Activated T-cell treated with anti-CD3 and anti-CD28 coated beads for 1 hour (primary cell): ENCODE measurements around the gene XXYLT1.
"Not testable (repeated sequence)": the region's sequence is repeated elsewhere in the genome, so short reads cannot be mapped to it uniquely, and the experiment has no call there.

Experiments
- DNase-seq: peaks from one replicate; pipeline ENCODE4 v3.0.0-alpha.2; 2020; ENCODE audit warnings: low read depth

Gene XXYLT1

GRCh38 chr3:195063581-195064193 is 207.3 kb downstream of the XXYLT1 start:
- no peak for DNase-seq

DNA sequence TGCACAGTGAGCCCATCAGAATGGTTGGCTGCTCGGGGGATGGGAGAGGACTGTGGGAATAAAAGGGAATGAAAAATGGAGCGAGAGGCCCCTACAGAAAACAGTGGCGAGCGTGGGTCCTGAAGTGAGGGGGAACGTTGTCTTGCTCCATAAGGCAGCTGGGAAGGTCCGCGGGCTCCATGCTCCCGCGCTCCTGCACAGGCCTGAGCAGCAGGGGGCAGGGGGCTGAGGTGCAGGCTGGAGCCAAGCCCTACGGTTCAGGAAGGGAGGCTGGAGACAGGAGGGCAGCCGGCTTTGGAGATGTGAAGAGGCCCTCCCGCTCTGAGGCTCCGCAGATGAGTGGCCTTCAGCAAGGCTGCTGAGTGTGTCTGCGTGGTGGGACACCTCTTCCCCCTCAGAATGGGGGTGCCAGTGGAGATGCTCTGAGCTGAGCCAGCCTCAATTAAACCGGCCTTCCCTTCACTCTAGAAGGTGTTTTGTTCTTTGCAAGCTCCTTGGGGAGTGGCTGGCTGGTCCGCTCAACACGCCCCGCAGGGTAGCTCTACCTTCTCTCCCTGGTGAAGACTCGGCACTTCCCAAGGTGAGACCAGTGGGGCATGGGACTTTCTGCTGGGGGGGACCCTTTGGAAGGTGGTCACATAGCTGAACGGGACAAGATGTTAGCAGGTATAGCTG is 208.0 kb downstream of the XXYLT1 start:
- no peak for DNase-seq

DNA sequence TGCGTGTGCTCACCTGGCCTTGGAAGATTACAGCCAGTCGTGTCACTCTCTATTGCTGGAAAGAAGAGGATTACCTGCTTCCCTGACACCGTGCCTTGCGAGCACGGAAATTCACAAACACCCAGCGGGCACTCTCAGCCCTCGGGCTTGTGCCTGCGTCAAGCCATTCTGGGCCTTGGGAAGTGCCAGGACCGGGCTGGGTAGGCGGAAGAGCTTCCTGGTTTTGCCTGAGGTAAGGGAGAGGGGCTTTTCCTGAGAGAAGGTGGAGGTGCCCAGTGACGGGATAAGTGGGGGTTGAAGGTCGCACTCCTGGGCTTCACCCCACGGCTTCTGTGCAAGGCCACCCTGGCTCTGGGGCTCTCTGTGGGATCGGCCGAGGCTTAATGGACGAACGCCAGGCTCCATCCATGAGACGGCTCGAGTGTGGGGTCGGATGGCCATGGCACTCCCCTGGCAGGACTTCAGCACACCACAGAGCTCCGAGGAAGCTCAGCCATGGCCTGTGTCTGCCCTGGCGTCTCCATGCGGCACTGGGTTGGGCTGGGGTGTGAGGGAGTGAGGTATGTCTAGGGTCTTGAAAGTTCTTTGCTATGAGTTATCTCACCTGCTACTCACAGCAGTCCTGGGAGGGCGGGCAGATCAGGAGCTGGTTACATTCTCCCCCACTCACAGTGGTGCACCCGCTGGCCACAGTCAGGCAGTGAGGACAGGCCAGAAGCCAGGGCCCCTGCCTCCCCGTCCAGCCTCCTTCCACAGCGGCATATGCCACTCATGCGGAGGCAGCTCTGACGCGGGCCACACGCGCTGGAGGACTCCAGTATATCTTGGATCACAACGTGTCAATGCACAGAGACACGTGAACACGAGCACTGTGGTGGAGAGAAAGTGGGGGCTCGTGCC is 209.0 kb downstream of the XXYLT1 start:
- no peak for DNase-seq

DNA sequence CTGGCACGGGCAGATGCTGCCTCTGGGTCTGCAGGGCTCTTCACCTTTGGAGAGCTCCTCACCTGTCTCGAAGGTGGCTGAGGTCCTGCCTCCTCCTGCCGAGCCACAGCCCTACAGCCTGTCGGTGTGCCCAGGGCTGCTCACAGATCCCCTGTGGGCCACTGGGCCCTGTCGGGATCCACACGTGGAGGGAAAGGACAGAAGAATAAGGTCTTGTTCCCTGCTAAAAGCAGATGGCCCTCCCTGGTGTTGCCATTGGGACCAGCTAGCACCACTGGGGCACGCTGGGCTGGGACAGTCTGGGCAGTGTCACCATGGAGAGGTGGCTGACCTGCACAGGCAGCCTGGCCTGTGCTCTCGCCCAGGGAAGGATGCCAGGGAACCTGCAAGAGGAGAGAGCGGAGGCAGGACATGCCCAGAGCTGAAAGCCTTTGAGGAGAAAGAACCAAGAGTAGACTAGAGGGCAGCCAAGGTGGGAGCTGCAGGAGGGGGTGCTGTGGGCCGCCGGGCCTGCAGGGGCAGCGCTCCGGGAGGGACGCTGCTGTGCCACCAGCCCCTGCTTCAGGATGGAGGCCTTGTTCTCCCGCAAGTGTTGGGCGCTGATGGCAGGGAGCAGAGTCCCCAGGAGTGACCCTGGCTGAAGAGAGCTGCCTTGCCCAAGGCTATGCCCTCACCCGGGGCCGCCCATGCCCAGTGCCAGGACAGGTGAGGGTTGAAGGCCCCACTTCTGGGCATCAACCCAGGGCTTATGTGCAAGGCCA is 210.2 kb downstream of the XXYLT1 start:
- no peak for DNase-seq

- DNase-seq = no peak
Observed at GRCh38 chr3:195060217-195060481, 210.8 kb downstream of the XXYLT1 start.

- no peak for DNase-seq
Observed at GRCh38 chr3:195059471-195060216, 211.3 kb downstream of the XXYLT1 start.

GRCh38 chr3:195059006-195059350 is 212.0 kb downstream of the XXYLT1 start:
- DNase-seq = no peak

GRCh38 chr3:195058336-195059005 is 212.5 kb downstream of the XXYLT1 start:
- no peak for DNase-seq

DNA sequence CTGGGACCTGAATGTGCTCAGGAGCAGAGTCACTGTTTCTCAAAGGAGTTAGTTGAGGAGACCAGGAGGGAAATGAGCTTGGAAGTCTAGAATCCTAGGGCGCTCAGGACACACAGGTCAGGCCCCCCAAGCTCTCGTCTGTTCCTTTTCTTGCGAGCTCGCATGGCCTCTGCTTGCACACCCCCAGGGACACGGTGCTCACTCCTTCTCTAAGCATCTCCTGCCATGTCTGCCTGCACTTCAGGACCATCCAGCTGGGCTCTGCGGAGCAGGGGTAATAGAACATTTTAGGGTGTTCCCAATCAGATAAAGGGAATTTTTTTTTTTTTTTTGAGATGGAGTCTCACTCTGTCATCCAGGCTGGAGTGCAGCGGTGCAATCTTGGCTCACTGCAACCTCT is 213.2 kb downstream of the XXYLT1 start:
- no peak for DNase-seq

- no peak for DNase-seq
Observed at GRCh38 chr3:195056506-195056905, 214.5 kb downstream of the XXYLT1 start.

GRCh38 chr3:195054311-195054710 is 216.6 kb downstream of the XXYLT1 start:
- DNase-seq = no peak

GRCh38 chr3:195052939-195053338 is 218.0 kb downstream of the XXYLT1 start:
- no peak for DNase-seq

- not testable (repeated sequence) for DNase-seq
Observed at GRCh38 chr3:195050296-195050695, 220.7 kb downstream of the XXYLT1 start.

- no peak for DNase-seq
Observed at GRCh38 chr3:195048059-195048905, 222.7 kb downstream of the XXYLT1 start.

- DNase-seq = no peak
Observed at GRCh38 chr3:195047536-195047935, 223.4 kb downstream of the XXYLT1 start.

DNA sequence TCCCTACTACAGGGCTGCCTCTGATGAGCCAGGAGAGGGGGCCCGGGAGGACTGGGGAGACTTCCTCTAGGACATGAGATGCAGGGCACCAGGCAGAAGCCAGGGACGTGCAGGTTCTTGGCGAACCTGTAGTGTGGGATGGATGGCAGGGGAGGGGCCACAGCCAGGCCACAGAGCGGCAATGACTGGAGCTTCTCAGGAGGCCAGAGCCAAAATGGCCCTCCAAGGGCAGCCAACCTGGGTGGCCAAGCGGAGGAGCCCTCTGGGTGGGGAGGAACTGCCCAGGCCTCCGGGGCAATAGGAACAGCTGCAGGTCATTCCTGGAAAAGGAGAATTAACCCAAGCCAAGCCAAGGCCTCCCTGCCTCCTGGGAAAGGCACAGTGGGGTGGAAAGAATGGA is 224.5 kb downstream of the XXYLT1 start:
- DNase-seq = no peak

- no peak for DNase-seq
Observed at GRCh38 chr3:195045481-195046210, 225.3 kb downstream of the XXYLT1 start.

DNA sequence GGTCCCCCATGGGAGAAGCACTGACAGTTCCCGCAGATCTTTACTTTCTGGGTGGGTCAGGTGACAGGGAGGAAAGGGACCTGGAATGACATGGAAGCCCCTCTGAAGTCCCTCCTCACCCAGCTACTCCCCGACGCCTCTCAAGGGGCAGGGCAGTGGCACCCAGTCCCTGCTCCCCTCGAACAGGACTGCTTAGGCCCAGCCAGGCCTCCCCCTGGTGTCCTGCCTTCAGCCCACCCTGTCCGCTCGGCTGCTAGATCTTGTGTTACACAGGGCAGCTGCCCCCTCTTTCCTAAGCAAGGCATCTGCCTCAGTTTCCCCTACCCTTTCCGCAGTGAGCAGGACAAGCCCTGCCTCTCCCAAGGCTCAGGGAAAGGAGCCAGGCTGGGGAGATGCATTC is 226.5 kb downstream of the XXYLT1 start:
- DNase-seq = no peak

- no peak for DNase-seq
Observed at GRCh38 chr3:195043607-195044339, 227.2 kb downstream of the XXYLT1 start.
